Stimulated activated CD4-positive, alpha-beta T cell treated with anti-CD3 and anti-CD28 coated beads, Interleukin-4, amount 100 ng/mL, for 4 hours (primary cell): ENCODE results near the gene PMEPA1.

ENCODE experiments used
- DNase-seq, 2 experiments: peaks; one replicate each; pipeline ENCODE4 v3.0.0-alpha.2; 2020

Gene PMEPA1

DNA sequence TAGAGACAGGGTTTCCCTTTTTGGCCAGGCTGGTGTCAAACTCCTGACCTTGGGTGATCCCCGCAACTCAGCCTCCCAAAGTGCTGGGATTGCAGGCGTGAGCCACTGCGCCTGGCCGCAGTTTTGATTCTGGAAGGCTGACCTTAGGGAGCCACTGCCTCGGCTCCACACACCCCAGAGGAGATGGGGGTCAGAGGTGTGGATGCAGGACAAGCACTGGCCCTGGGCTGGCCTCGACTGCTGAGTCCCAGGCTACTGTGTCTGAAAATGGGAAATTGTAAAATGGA lies 91.1 kb downstream of the PMEPA1 start:
- no peak for DNase-seq

DNA sequence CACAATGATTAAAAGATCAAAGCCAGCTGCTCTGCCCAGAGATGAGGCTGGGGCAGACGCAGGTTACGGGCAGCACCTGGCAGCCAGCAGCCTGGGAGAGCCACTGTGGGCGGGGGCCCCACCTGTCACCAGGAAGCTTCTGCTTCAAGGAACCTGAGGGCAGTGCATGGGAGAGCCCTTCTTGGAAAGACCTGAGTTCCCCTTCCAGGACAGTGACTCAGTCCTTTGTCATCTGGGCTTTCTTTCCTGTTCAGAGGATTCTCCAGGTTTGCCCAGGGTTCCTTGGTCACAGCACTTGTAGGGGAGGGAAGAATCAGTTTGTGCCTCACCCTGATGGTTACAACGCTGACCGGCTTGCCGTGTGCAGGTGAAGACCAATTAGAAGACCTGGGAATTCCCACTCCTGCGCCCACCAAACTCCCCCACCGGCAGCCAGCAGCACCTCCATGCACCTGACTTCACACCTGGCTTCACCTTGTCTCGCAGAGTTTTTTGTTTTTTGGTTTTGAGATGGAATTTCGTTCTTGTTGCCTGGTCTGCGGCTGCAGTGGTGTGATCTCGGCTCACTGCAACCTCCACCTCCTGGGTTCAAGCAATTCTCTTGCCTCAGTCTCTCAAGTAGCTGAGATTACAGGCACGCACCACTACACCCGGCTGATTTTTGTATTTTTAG lies 91.6 kb downstream of the PMEPA1 start:
- peak in 1 of 2 experiments; percentile 38 for DNase-seq

DNA sequence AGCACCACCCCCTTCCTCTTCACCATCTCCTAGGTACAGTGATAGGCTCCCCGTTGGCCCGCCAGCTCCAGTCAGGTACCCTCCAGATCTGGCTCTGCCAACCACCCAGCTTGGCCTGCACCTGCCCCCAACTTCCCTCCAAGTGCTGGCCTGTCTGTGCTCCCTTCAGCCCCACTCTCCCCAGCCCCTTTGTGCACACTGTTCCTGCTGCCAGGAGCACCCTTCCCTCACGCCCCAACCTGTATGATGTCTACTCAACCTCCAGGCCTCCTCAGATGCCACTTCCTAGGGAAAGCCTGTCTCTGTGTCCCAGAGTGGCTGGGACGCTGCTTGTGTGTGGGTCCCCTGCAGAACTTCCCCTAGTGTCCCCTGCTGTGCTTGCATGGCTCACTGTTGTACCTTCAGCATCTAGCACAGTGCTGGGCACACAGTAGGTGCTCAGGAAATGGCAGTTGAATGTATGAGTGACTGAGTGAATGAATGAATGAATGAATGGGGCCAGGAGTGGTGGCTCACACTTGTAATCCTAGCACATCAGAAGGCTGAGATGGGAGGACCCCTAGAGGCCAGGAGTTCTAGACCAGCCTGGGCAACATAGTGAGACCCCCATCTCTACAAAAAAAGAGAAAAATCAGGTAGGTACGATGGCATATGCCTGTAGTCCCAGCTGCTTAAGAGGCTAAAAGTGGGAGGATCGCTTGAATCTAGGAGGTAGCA lies 92.6 kb downstream of the PMEPA1 start:
- no peak for DNase-seq

DNA sequence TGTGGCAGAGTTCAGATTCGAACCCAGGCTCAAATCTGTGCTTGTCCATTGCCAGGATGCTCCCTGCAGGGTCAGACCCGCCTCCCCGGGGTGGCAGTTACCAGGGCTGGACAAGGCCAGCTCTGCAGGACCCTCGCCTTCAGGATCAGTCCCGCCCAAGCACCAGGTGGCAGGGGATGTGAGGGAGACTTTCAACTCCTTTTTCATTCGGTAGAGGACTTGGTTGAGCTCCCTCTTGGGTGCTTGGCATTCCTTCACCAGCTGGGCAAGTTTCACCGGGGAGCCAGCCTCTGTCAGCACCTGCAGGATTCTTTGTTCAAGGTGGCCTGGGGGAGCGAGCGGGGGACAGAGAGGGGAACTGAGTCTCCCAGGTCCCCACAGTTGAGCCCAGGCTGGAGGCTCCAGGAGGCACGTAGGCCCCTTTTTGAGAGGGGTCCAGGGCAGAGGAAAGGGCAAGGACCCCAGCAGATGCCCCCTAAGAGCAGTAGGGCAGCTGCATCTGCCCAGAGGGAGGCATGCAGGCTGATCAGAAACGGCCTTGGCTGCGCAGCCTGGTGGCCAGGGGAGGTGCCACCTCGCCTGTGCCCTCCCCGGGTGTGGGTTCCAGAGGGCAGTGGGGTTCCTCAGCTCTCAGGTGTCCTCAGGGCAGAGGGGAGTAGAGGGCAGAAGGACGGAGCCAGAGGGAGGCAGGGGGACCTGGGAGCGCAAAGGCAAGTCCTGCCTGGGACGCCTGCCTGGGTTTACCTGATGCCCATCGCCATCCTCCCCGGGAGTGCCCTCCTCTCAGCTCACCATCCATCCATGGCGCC lies 93.5 kb downstream of the PMEPA1 start:
- DNase-seq, result no peak

DNA sequence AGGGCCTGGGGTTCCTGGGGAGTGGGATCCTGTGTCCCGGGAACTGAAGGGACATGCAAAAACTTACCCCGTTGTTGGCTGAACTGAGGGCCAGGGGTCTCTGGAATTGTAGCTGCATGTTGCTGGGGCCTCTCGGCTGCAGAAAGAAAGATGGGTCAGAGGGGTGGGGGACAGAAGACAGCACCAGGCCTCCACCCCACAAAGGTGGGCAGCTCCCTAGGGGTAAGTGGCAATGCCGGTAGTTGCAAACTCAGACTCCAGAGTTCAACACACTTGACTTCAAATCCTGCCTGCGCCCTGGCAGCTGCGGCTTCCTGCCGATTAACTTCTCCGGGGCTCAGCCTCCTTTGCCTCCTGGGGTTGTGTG lies 94.4 kb downstream of the PMEPA1 start:
- no peak for DNase-seq

DNA sequence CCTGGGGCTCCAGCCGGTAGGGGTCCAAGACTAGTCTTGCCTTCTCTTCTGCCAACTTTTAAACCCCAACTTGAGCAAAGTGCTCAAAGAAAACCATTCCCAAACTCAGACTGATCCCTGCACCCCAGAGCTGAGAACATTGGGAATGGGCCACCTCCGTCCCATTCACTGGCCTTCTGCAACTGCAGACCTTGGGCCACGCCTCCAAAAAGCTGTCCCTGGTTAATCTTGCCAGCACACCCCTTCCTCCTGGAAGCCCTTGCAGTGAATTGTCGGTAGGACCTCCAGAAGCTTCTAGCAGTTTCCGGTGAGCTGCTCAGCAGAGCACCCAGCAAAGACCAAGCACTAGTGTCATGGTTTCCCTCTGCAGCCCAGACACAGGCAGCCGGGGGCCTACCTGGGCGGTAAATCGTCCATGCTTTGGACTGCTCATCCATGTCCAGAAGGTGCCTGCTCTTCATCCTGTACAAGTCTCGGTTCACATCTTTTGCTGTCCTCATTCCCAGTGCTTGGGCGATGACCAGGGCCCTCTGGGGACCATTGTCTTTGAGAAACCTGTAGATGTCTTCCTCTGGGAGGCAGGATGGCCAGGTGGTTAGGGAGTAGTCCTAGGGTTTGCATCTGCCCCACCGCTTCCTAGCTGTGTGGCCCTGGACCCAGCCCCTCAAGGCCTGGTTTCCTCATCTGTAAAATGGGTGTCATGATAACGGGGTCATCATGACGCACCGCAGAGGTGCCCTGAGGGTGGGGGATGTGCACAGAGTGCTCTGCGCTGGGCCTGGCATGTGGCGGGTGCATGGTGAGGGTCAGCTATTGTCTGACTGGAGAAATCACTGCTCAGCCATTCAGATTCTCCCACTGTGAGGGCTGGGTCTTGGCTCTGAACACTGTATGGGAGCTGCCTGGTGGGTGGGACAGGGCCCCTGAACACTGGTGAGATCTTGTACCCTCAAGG lies 95.0 kb downstream of the PMEPA1 start:
- DNase-seq, result no peak

DNA sequence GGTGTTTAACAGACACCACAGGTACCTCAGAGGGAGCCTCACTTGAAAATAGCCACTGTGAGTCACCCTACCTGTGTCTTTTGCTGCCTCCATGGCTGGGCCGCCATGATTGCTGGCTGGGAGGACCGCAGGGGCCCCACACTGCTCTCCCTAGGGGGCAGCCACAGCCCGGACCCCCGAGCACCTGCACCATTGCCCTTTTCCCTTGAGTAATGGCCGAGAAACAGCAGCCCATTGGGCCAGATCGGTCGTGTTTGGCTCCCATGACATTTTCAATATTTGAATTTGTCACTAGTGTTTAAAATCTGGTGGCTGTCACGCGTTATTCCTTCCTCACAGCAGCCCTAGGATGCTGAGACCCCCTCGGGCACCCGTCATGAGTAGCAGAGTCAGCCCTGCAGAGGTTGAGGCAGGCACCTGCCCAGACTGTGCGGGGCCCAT lies 96.3 kb downstream of the PMEPA1 start:
- no peak for DNase-seq

DNA sequence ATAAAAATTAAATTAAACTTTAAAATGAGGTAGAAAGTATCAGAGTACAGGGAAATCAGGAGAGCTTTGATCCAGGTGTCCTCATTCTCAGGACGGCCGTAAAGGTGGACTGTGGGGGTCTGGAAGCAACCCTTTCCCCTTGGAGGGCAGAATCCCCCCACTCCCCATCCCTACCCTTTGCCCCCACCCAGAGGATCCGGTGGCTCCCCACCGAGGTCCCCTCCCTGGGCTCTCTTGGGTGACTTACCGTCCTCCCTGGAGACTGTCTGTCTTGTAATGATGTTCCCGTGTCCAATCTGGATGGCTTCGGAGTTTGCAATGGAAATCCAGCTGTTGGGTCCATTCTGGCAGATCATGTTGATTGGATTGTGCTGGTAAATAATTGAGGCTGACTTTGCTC lies 96.9 kb downstream of the PMEPA1 start:
- no peak for DNase-seq

DNA sequence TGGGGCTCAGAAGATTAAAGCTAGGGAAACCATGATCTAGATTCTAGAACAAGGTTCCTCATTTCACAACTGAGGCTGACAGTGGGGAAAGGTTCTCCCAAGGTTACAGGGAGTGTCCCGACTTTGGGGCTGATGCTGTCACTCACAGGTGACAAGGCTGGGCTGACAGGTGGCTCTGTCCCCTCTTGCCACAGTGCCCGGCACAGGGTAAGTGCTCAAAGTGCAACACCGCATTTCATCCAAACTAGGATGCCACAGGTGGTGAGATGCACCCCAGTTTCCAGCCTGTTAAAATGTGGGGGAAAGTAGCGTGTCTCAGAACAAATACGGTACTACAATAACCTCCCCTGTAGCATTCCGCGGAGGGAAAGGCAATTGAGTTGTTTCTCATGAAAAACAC lies 97.4 kb downstream of the PMEPA1 start:
- no peak for DNase-seq

DNA sequence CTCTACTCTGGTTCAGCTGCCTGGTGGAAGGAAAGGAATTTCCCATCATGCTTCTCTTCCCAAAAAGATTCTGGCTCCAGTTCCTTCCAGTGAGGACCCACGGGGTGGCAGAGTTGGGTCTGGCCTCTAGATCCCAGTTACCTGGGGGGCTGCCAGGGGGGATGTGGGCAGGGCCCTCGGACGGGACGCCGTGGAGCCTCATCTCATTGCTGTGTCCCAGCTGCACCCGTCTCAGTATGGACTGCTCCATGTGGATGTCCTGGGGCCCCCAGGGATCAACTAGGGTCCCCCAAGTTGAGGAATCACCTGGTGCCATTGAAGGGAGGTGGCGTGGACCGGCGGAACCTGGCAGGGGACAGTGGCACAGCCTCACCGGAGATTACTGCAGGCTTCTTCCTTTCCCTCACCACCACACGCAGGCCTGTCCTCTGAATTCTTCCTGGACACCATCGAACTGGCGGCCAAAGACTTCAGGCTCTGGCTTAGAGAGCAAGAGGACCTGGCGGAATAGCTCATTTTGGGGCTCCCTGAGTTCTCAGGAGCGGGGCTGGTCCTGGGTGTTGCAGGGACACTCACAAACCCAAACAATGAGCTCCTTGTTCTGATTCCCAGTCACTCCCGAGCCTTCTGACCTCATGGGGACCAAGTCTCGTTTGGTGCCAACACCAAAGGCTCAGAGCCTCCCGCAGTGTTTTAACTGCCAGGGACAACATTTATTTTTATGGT lies 98.1 kb downstream of the PMEPA1 start:
- DNase-seq, result no peak

DNA sequence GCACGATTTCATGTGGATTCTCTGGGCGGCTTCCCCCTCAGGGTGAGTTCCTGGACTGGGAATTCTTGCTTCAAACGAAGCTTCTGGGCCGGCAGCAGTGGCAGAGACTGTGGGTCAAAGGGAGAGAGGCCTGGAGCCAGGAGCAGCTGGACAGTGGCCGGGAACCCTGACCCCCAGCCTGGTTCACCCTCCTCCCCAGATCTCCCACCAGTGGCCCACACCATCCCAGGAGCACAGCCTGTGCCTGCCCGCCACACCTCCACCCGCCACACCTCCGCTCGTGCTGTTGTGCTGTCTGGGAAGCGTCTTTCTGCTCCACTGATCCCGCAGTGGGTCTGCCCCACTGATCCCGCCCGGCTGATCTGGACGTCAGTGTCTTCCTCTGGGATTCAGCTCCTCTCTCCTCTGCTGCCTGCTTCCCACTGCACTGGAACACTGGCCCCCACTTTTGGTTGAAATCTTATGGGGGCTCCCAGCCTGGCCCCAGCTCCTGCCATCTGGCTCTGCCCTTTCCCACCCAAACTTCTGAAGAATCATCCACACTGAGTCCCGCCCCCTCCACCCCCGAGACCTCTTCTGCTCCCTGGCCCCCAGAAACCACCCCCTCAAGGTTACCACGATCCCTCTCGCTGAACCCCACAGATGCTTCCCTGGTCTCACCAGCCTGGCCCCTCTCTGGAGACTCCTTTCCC lies 99.4 kb downstream of the PMEPA1 start:
- no peak for DNase-seq

DNA sequence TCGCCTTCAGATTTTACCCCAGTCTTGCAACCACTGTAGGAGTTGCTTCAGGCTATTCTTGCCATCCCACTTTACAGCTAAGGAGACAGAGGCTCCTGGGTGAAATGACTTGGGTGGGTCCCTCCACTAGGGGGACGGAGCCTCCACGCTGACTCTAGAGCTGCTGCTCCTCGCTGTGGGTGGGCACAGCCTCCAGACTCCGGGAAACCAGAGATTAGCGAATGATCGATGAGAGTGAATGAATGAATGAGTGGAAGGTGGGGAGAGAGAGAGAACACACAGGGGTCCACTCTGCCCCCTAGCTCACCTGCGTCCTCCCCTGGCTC lies 100.0 kb downstream of the PMEPA1 start:
- DNase-seq, result no peak

DNA sequence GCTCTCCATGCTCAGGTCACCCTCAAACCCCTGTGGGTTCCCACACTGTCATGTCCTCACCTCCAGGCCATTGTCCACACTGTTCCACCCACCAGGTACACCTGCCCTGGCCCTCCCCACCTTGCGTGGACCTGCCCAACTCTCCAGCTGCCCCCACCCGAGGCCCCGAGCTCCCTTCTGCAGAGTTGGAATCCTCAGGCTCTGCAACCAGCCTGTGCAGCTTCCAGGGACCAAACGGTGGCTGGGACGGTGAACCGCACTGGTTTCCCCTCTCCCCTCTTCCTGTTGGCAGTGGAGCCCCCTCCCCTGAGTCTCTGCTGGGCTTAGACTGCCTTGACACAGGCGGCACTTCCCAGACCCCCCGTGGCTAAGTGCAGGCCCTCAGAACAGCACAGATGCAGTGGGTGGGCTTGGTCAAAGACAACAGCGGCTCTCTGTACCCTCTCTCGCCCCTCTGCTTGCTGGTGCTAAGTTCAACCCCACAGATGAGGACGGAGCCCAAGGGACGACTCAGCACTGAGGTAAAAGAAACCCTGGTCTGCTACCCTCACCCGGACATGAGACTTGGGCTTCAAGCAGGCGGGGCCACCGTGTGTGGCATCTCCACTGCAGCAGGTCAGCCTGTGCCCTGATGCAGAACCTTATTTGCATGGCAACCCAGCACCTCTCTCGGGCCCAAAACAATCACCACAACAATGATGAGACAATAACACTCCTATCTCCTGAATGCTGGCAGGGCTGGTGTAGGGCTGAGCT lies 100.6 kb downstream of the PMEPA1 start:
- DNase-seq, result no peak

DNA sequence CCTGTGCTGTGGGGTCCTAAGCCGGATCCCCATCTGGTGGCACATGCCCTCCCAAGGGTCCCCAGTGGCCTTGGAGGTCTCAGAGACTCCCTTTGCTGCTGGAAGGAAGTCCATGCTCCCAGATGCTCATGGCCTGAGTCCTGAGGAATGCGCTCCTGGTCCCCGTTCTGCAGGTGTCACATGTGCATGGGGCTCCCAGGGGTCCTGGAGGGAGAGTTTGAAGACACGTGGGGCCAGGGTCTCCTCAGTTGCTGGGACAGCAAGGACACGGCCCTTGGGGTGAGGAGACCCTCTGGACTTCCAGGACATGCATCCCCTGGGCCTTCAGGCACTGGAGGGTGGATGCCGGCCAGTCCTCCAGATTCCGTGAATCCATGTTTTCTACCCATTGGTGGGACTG lies 101.3 kb downstream of the PMEPA1 start:
- no peak for DNase-seq

DNA sequence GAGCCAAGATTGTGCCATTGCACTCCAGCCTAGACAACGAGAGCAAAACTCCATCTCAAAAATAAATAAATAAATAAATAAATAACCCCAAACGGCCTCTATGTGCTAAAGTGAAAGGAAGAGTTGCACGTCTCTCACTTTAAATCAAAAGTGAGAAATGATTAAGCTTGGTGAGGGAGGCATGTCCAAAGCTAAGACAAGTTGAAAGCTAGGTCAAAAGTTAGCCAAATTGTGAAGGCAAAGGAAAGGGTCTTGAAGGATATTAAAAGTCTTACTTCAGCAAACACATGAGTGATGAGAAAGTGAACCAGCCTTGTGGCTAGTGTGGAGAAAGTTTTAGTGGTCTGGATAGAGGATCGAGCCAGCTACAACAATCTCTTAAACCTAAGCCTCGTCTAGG lies 103.9 kb downstream of the PMEPA1 start:
- no peak for DNase-seq

DNA sequence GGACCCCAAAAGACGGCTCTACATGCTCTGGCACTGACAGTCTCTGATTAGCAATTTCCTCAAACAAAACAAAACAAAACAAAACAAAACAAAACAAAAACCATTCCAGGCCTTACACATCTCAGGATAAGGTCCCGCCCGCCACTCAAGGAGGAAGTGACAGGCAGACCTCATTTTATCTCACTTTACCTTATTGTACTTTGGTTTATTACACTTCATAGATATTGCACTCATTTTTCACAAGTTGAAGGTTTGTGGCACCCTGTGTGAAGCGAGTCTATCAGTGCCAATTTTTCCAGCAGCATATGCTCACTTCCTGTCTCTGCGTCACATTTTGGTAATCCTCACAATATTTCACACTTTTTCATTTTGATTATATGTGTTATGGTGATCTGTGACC lies 104.8 kb downstream of the PMEPA1 start:
- DNase-seq, result no peak

DNA sequence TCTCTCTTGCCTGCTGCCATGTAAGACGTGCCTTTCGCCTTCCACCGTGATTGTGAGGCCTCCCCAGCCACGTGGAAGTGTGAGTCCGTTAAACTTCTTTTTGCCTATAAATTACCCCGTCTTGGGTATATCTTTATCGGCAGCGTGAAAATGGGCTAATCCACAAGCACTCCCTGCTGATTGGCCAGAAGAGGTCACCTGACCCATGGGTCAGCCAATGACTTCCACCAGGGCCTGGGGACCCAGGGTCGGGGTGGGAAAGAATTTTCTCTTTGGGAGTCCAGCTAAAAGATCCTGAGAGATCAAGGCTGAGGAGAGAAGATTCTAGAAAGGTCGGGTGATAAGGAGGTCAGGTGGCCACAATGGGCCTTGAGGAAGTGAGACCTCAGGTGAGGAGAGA lies 106.7 kb downstream of the PMEPA1 start:
- no peak for DNase-seq

DNA sequence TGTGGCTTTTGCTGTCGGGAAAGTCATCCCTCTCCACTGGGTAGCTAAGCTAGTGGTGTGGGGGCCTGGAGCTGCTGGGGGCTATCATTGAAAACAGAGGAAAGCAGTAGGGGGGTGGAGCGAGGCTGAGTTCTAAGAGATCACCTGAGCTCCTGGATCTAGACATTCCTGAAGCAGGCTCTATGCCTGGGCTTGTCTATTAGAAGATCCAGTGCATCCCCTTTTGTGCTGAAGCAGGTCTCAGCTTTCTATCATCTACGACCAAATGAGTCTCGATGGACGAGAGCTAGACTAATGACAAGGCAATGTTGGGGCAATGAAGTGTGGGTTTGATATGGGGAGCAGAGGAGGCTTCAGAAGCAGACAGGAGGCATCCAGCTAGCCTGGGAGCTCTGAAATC lies 108.1 kb downstream of the PMEPA1 start:
- no peak for DNase-seq

DNA sequence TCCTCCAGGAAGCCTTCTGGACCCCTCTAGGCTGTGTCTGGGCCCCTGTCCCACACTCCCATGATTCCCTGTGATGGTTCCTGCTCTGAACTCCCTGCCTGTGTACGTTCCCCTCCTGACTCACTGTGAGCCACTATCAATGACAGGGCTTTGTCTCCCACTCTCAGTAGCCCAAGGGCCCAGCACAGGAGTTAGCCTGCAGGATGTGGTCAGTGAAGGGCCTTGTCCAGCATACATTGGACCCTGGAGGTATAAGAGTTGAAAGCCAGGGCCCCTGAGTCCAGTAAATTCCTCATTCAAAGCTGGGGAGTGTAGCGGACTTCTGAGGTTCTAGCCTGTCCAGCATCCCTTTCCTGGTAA lies 108.6 kb downstream of the PMEPA1 start:
- DNase-seq, result no peak

DNA sequence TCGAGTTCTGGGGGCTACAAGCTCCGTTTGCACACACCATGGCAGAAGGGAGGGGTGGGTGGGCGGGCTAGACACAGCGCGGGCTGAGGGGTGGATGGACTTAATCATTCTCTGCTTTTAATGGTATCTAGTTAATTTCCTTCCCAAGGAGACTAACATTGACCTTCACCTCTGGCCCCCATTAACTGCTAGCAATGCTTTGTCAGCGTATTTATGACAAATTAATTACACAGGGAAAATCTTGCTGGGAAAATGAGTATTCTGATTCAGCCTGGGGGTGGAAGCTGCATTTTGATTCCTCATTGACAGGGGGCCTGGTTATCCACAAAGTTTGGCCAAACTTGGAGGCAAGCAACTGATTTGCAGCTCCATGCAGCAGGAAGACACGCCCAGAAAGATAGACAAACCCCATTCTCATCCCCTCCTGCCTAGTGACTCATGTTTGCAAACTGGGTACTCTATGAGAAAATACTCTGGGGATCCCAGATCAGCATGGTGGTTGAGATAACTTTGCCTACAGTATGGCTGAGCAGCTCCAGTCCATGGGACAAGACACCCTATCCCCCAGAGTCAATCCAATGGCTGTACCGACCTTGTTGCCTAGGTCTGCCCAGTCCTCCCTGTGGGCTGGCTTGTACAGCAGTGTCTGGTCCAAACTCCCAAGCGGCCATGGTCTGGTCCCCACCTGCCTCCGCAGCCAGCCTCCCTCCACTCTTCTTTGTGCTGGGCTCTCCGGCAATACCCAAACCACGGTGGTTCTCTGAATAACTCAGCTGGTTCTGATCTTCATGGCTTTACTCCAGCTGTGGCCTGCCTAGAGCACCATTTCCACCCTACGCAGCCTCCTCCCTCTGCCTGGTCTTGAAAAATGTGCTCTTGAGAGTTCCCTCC lies 109.2 kb downstream of the PMEPA1 start:
- DNase-seq, result no peak
